Measurements from ENCODE around the gene TRPM2. TPM values are rescaled to one million over a fixed set of nuclear protein-coding genes. Genes with fewer than 3 reads are reported as not detected.
A peak's percentile ranks its signal among the peaks of the same experiment; 100 is the strongest.

The TRPM2 gene
- total and polyA plus RNA-seq, 4 experiments from 2014 or later: 0.37 to 1.7 (median 1.3) TPM; not detected in 1

- Mint-ChIP-seq H3K4me1 (peaks cover 0 to 2% (median 0%) of the 10 kb centered on the region in 4 donors), H3K9me3 (no peaks in the 10 kb centered on the region), H3K4me3 (no peak overlapping the region), H3K36me3 (peaks cover 6 to 23% of the 10 kb centered on the region in 2 donors), H3K27me3 (no peaks in the 10 kb centered on the region), H3K27ac (no peak overlapping the region)
- Histone ChIP-seq H3K9me3 (ENCODE audit: control insufficient read depth in 1 of 2, low read length in 2 of 2) (no peaks in the 10 kb centered on the region), H3K27ac (ENCODE audit: low read depth, low read length) (no peak overlapping the region), H3K36me3 (ENCODE audit: insufficient read depth, low read length) (peaks cover 48% of the 10 kb centered on the region), H3K27me3 (ENCODE audit: insufficient read depth, low read length) (no peaks in the 10 kb centered on the region), H3K4me3 (ENCODE audit: low read length in 2 of 2) (no peak overlapping the region), H3K4me1 (ENCODE audit: insufficient read depth, low read length) (no peaks in the 10 kb centered on the region)
- DNase-seq: no peak
- ChIA-PET CTCF (ENCODE audit: partially characterized antibody) (no interaction called here), POLR2A (ENCODE audit: partially characterized antibody) (interaction anchor here (1.6 kb wide), 1 partner anchor 21 kb away, joined by 4 read pairs; the partner anchor contains the start of gene CFAP410)
- intact Hi-C loops (cut with micrococcal nuclease): no loop called here
These were observed 36.1 kb upstream of the TRPM2 start for GRCh38 chr21:44317241-44317782.

- DNase-seq: no peak
- H3K36me3 ChIP-seq (ENCODE audit: insufficient read depth, low read length): peaks cover 43% of the 10 kb centered on the region
- H3K4me1 Mint-ChIP-seq: peaks cover 0 to 2% (median 0%) of the 10 kb centered on the region in 4 donors
- no peaks in the 10 kb centered on the region for H3K27me3 ChIP-seq (ENCODE audit: insufficient read depth, low read length)
- H3K4me1 ChIP-seq (ENCODE audit: insufficient read depth, low read length): no peaks in the 10 kb centered on the region
- no peak overlapping the region for H3K27ac Mint-ChIP-seq
- CTCF ChIA-PET (ENCODE audit: partially characterized antibody): no interaction called here
- peaks cover 4 to 25% of the 10 kb centered on the region in 2 donors for H3K36me3 Mint-ChIP-seq
- H3K4me3 Mint-ChIP-seq: no peak overlapping the region
- H3K9me3 ChIP-seq (ENCODE audit: control insufficient read depth in 1 of 2, low read length in 2 of 2): no peaks in the 10 kb centered on the region
- H3K4me3 ChIP-seq (ENCODE audit: low read length in 2 of 2): no peak overlapping the region
- H3K9me3 Mint-ChIP-seq: no peaks in the 10 kb centered on the region
- POLR2A ChIA-PET (ENCODE audit: partially characterized antibody): no interaction called here
- intact Hi-C loops (cut with micrococcal nuclease): no loop called here
- no peaks in the 10 kb centered on the region for H3K27me3 Mint-ChIP-seq
- no peak overlapping the region for H3K27ac ChIP-seq (ENCODE audit: low read depth, low read length)
These were observed 35.5 kb upstream of the TRPM2 start for GRCh38 chr21:44317871-44318270.

- H3K4me3 Mint-ChIP-seq: no peak overlapping the region
- CTCF ChIA-PET (ENCODE audit: partially characterized antibody): no interaction called here
- peaks cover 35% of the 10 kb centered on the region for H3K36me3 ChIP-seq (ENCODE audit: insufficient read depth, low read length)
These were observed 34.7 kb upstream of the TRPM2 start for GRCh38 chr21:44318489-44319285.

GRCh38 chr21:44319407-44320065 is 33.9 kb upstream of the TRPM2 start:
- no peaks in the 10 kb centered on the region for H3K9me3 ChIP-seq (ENCODE audit: control insufficient read depth in 1 of 2, low read length in 2 of 2)
- H3K4me1 Mint-ChIP-seq: peaks cover 0 to 2% (median 0%) of the 10 kb centered on the region in 4 donors
- no peaks in the 10 kb centered on the region for H3K27me3 ChIP-seq (ENCODE audit: insufficient read depth, low read length)
- intact Hi-C loops (cut with micrococcal nuclease): no loop called here
- H3K4me3 ChIP-seq (ENCODE audit: low read length in 2 of 2): no peak overlapping the region
- CTCF ChIA-PET (ENCODE audit: partially characterized antibody): no interaction called here
- POLR2A ChIA-PET (ENCODE audit: partially characterized antibody): interaction anchor here (1.0 to 1.6 kb wide), 2 partner anchors 10 to 19 kb away, joined by 3 to 6 read pairs; no protein-coding TSS in a partner anchor
- no peaks in the 10 kb centered on the region for H3K27me3 Mint-ChIP-seq
- H3K9me3 Mint-ChIP-seq: no peaks in the 10 kb centered on the region
- H3K27ac ChIP-seq (ENCODE audit: low read depth, low read length): no peak overlapping the region
- H3K36me3 ChIP-seq (ENCODE audit: insufficient read depth, low read length): peaks cover 31% of the 10 kb centered on the region
- H3K4me3 Mint-ChIP-seq: no peak overlapping the region
- no peaks in the 10 kb centered on the region for H3K4me1 ChIP-seq (ENCODE audit: insufficient read depth, low read length)
- H3K36me3 Mint-ChIP-seq: peaks cover 4 to 26% of the 10 kb centered on the region in 2 donors
- no peak for DNase-seq
- H3K27ac Mint-ChIP-seq: peak overlapping the region in 2 of 7 donors; percentile 18 to 48

More at GRCh38 chr21:44318489-44319285, 34.7 kb upstream of the TRPM2 start:
- no peak overlapping the region for H3K27ac ChIP-seq (ENCODE audit: low read depth, low read length)
- Mint-ChIP-seq H3K27ac (peak overlapping the region in 3 of 7 donors; percentile 18 to 48 (median 29)), H3K4me1 (peaks cover 0 to 2% (median 0%) of the 10 kb centered on the region in 4 donors), H3K27me3 (no peaks in the 10 kb centered on the region), H3K9me3 (no peaks in the 10 kb centered on the region), H3K36me3 (peaks cover 4 to 26% of the 10 kb centered on the region in 2 donors)
- no peak for DNase-seq
- POLR2A ChIA-PET (ENCODE audit: partially characterized antibody): interaction anchor here (1.0 to 1.6 kb wide), 2 partner anchors 10 to 20 kb away, joined by 3 to 6 read pairs; no protein-coding TSS in a partner anchor
- no peak overlapping the region for H3K4me3 ChIP-seq (ENCODE audit: low read length in 2 of 2)
- no peaks in the 10 kb centered on the region for H3K27me3 ChIP-seq (ENCODE audit: insufficient read depth, low read length)
- intact Hi-C loops (cut with micrococcal nuclease): no loop called here
- no peaks in the 10 kb centered on the region for H3K4me1 ChIP-seq (ENCODE audit: insufficient read depth, low read length)
- no peaks in the 10 kb centered on the region for H3K9me3 ChIP-seq (ENCODE audit: control insufficient read depth in 1 of 2, low read length in 2 of 2)

- H3K9me3 Mint-ChIP-seq: no peaks in the 10 kb centered on the region
- no peaks in the 10 kb centered on the region for H3K4me1 ChIP-seq (ENCODE audit: insufficient read depth, low read length)
- H3K4me3 Mint-ChIP-seq: no peak overlapping the region
- H3K36me3 ChIP-seq (ENCODE audit: insufficient read depth, low read length): peaks cover 32% of the 10 kb centered on the region
- CTCF ChIA-PET (ENCODE audit: partially characterized antibody): no interaction called here
- no peaks in the 10 kb centered on the region for H3K9me3 ChIP-seq (ENCODE audit: control insufficient read depth in 1 of 2, low read length in 2 of 2)
- H3K4me1 Mint-ChIP-seq: peaks cover 0 to 2% (median 0%) of the 10 kb centered on the region in 4 donors
- H3K27me3 Mint-ChIP-seq: no peaks in the 10 kb centered on the region
- no peak overlapping the region for H3K27ac Mint-ChIP-seq
- H3K36me3 Mint-ChIP-seq: peaks cover 4 to 33% of the 10 kb centered on the region in 2 donors
- H3K27me3 ChIP-seq (ENCODE audit: insufficient read depth, low read length): no peaks in the 10 kb centered on the region
- intact Hi-C loops (cut with micrococcal nuclease): no loop called here
- no peak overlapping the region for H3K4me3 ChIP-seq (ENCODE audit: low read length in 2 of 2)
- H3K27ac ChIP-seq (ENCODE audit: low read depth, low read length): no peak overlapping the region
- DNase-seq: no peak
- POLR2A ChIA-PET (ENCODE audit: partially characterized antibody): interaction anchor here (1.0 kb wide), 1 partner anchor 9 kb away, joined by 3 read pairs; no protein-coding TSS in a partner anchor
These were observed 32.6 kb upstream of the TRPM2 start for GRCh38 chr21:44320847-44321246.

- no peak overlapping the region for H3K27ac ChIP-seq (ENCODE audit: low read depth, low read length)
- CTCF ChIA-PET (ENCODE audit: partially characterized antibody): no interaction called here
- no peaks in the 10 kb centered on the region for H3K4me1 ChIP-seq (ENCODE audit: insufficient read depth, low read length)
- no peak overlapping the region for H3K4me3 ChIP-seq (ENCODE audit: low read length in 2 of 2)
- no peaks in the 10 kb centered on the region for H3K27me3 ChIP-seq (ENCODE audit: insufficient read depth, low read length)
- POLR2A ChIA-PET (ENCODE audit: partially characterized antibody): interaction anchor here (1.2 kb wide), 1 partner anchor 16 kb away, joined by 3 read pairs; no protein-coding TSS in a partner anchor
- no peak overlapping the region for H3K27ac Mint-ChIP-seq
- intact Hi-C loops (cut with micrococcal nuclease): no loop called here
- no peaks in the 10 kb centered on the region for H3K27me3 Mint-ChIP-seq
- H3K36me3 ChIP-seq (ENCODE audit: insufficient read depth, low read length): peaks cover 25% of the 10 kb centered on the region
- H3K9me3 Mint-ChIP-seq: no peaks in the 10 kb centered on the region
- H3K4me3 Mint-ChIP-seq: no peak overlapping the region
- no peak for DNase-seq
- H3K36me3 Mint-ChIP-seq: peaks cover 0 to 29% of the 10 kb centered on the region in 2 donors
- no peaks in the 10 kb centered on the region for H3K9me3 ChIP-seq (ENCODE audit: control insufficient read depth in 1 of 2, low read length in 2 of 2)
- no peaks in the 10 kb centered on the region for H3K4me1 Mint-ChIP-seq
These were observed 31.5 kb upstream of the TRPM2 start for GRCh38 chr21:44321846-44322450.
